HG02943 (cell line): ENCODE measurements around the gene RADIL.

ENCODE experiments used
- ATAC-seq: cut with Tn5 transposase; IDR thresholded peaks from one replicate; pipeline ENCODE4 v1.9.1; 2021; ENCODE audit warnings: mild to moderate bottlenecking, low read depth, moderate library complexity; ENCODE audit not compliant: unreplicated experiment

The RADIL gene

GRCh38 chr7:4833691-4834600, 49.6 kb downstream of the RADIL start:
- no peak for ATAC-seq

- ATAC-seq = no peak
Measured at GRCh38 chr7:4833176-4833575, 50.3 kb downstream of the RADIL start.

GRCh38 chr7:4832711-4833110, 50.8 kb downstream of the RADIL start:
- no peak for ATAC-seq

GRCh38 chr7:4831723-4832495, 51.6 kb downstream of the RADIL start:
- ATAC-seq = no peak

- ATAC-seq = no peak
Measured at GRCh38 chr7:4830176-4830575, 53.3 kb downstream of the RADIL start.

GRCh38 chr7:4828720-4829383, 54.7 kb downstream of the RADIL start:
- ATAC-seq = no peak

- no peak for ATAC-seq
Measured at GRCh38 chr7:4825081-4825480, 58.4 kb downstream of the RADIL start.

- ATAC-seq = no peak
Measured at GRCh38 chr7:4824120-4824775, 59.3 kb downstream of the RADIL start.

- no peak for ATAC-seq
Measured at GRCh38 chr7:4823441-4824119, 59.9 kb downstream of the RADIL start.

GRCh38 chr7:4822677-4823076, 60.8 kb downstream of the RADIL start:
- ATAC-seq = no peak

GRCh38 chr7:4820967-4821471, 62.5 kb downstream of the RADIL start:
- no peak for ATAC-seq

GRCh38 chr7:4820405-4820966, 63.0 kb downstream of the RADIL start:
- no peak for ATAC-seq

- ATAC-seq = no peak
Measured at GRCh38 chr7:4819560-4820404, 63.7 kb downstream of the RADIL start.

- ATAC-seq = no peak
Measured at GRCh38 chr7:4818000-4818794, 65.3 kb downstream of the RADIL start.

GRCh38 chr7:4817178-4817901, 66.2 kb downstream of the RADIL start:
- ATAC-seq = no peak

- ATAC-seq = no peak
Measured at GRCh38 chr7:4816419-4817080, 67.0 kb downstream of the RADIL start.
